Endodermal cell (in vitro differentiated cells): ENCODE results near the gene ADSL. TPM values are rescaled to one million over a fixed set of nuclear protein-coding genes. Genes with fewer than 3 reads are reported as not detected.

Source experiments
- DNase-seq: peaks from one replicate; pipeline ENCODE4 v3.0.0-alpha.2; 2017
- H3K27ac ChIP-seq: 2 replicates; pipeline ENCODE4 v1.5.1; 2013; ENCODE audit warnings: mild to moderate bottlenecking, low read depth, low read length, moderate library complexity
- H3K27me3 ChIP-seq: 2 replicates; pipeline ENCODE4 v1.6.1; 2013; ENCODE audit warnings: mild to moderate bottlenecking, low read length, moderate library complexity; ENCODE audit not compliant: insufficient read depth, control insufficient read depth, poor library complexity, severe bottlenecking
- H3K36me3 ChIP-seq: 2 replicates; pipeline ENCODE4 v1.7.0; 2013; ENCODE audit warnings: mild to moderate bottlenecking, low read length, moderate library complexity; ENCODE audit not compliant: control insufficient read depth, insufficient read depth
- H3K4me1 ChIP-seq: one replicate; pipeline ENCODE4 v1.7.0; 2013; ENCODE audit warnings: low read length; ENCODE audit not compliant: control insufficient read depth, insufficient read depth
- H3K4me3 ChIP-seq: 2 replicates; pipeline ENCODE4 v1.5.1; 2013; ENCODE audit warnings: mild to moderate bottlenecking, low read length, moderate library complexity
- H3K9ac ChIP-seq: 2 replicates; pipeline ENCODE4 v1.6.1; 2013; ENCODE audit warnings: mild to moderate bottlenecking, low read length, moderate library complexity; ENCODE audit not compliant: poor library complexity, severe bottlenecking; ENCODE audit errors: extremely low read depth
- H3K9me3 ChIP-seq: 2 replicates; pipeline ENCODE4 v1.6.1; 2013; ENCODE audit warnings: mild to moderate bottlenecking, low read length, moderate library complexity; ENCODE audit not compliant: control insufficient read depth
- H3K27ac Mint-ChIP-seq: 2 replicates; pipeline ENCODE4 v1.8.0; 2020; ENCODE audit warnings: mixed read lengths
- H3K27me3 Mint-ChIP-seq: 2 replicates; pipeline ENCODE4 v1.8.0; 2021; ENCODE audit warnings: mild to moderate bottlenecking, mixed read lengths; ENCODE audit not compliant: insufficient read depth
- H3K36me3 Mint-ChIP-seq: 2 replicates; pipeline ENCODE4 v1.8.0; 2020; ENCODE audit warnings: low read depth, mixed read lengths
- H3K4me1 Mint-ChIP-seq: 2 replicates; pipeline ENCODE4 v1.8.0; 2020; ENCODE audit warnings: mixed read lengths
- H3K4me3 Mint-ChIP-seq: 2 replicates; pipeline ENCODE4 v1.8.0; 2020; ENCODE audit warnings: mild to moderate bottlenecking, moderate library complexity, mixed read lengths
- H3K9me3 Mint-ChIP-seq: 2 replicates; pipeline ENCODE4 v1.8.0; 2020; ENCODE audit warnings: mild to moderate bottlenecking, mixed read lengths
- CTCF ChIP-seq: fragments of 200-600 bp; sonication (generic); conservative IDR thresholded peaks from 2 replicates; pipeline ENCODE4 v1.5.0; 2021; ENCODE audit warnings: antibody characterized with exemption, mild to moderate bottlenecking
- WGBS, 2 experiments: methylation state at CpG; one replicate each; pipeline versions ENCODE4 v1.1.5 to v1.1.7; 2013; ENCODE audit warnings: missing lambda C conversion rate in 2 of 2, mixed read lengths in 1 of 2; ENCODE audit not compliant: insufficient coverage in 1 of 2, insufficient read length in 1 of 2; 5-methylcytosine and 5-hydroxymethylcytosine counted together
- total RNA-seq, 2 donors: library from RNA; stranded (reverse); fragmentation: NEBNext Ultra II Directional in 1 of 2; extraction: Animal tissue kit (Norgen Biotek cat#: 25700) in 1 of 2; gene quantifications; 2 replicates in 1 of 2; 3 replicates in 1 of 2; pipeline ENCODE4 v1.2.1, GENCODE V29; 2021

The ADSL gene
- total RNA-seq, 2 donors from 2014 or later, result 107 to 118 TPM

- Mint-ChIP-seq H3K36me3 (peaks cover 39% of the 10 kb centered on the region), H3K27me3 (no peaks in the 10 kb centered on the region), H3K27ac (peak overlapping the region; percentile 20), H3K9me3 (no peaks in the 10 kb centered on the region), H3K4me1 (no peaks in the 10 kb centered on the region), H3K4me3 (no peak overlapping the region)
- 90 to 94% methylated on average over 2 to 3 of the region's 3 CpGs for WGBS, 2 experiments
- H3K27me3 ChIP-seq, result no peaks in the 10 kb centered on the region
- no peak overlapping the region for H3K4me3 ChIP-seq
- H3K36me3 ChIP-seq, result peaks cover 34% of the 10 kb centered on the region
- H3K27ac ChIP-seq, result no peak overlapping the region
- no peak for TF ChIP-seq CTCF
- no peak for DNase-seq
- H3K4me1 ChIP-seq, result no peaks in the 10 kb centered on the region
- no peak overlapping the region for H3K9ac ChIP-seq
- no peaks in the 10 kb centered on the region for H3K9me3 ChIP-seq
Observed at GRCh38 chr22:40414311-40414710, 68.0 kb downstream of the ADSL start.

GRCh38 chr22:40414838-40415505 is 68.7 kb downstream of the ADSL start:
- Histone ChIP-seq H3K4me3 (no peak overlapping the region), H3K27me3 (no peaks in the 10 kb centered on the region), H3K9ac (no peak overlapping the region), H3K27ac (no peak overlapping the region), H3K36me3 (peaks cover 38% of the 10 kb centered on the region), H3K9me3 (no peaks in the 10 kb centered on the region), H3K4me1 (no peaks in the 10 kb centered on the region)
- Mint-ChIP-seq H3K36me3 (peaks cover 46% of the 10 kb centered on the region), H3K4me3 (no peak overlapping the region), H3K4me1 (no peaks in the 10 kb centered on the region), H3K9me3 (no peaks in the 10 kb centered on the region), H3K27ac (peak overlapping the region; percentile 65), H3K27me3 (no peaks in the 10 kb centered on the region)
- TF ChIP-seq CTCF, result no peak
- WGBS, 2 experiments, result 94 to 100% methylated on average over 8 to 10 of the region's 10 CpGs
- no peak for DNase-seq

GRCh38 chr22:40415531-40416266 is 69.4 kb downstream of the ADSL start:
- Histone ChIP-seq H3K36me3 (peaks cover 37% of the 10 kb centered on the region), H3K27me3 (no peaks in the 10 kb centered on the region), H3K27ac (no peak overlapping the region), H3K4me1 (no peaks in the 10 kb centered on the region), H3K4me3 (no peak overlapping the region), H3K9ac (no peak overlapping the region), H3K9me3 (no peaks in the 10 kb centered on the region)
- no peak for TF ChIP-seq CTCF
- Mint-ChIP-seq H3K27me3 (no peaks in the 10 kb centered on the region), H3K27ac (peak overlapping the region; percentile 65), H3K4me1 (no peaks in the 10 kb centered on the region), H3K36me3 (peaks cover 48% of the 10 kb centered on the region), H3K9me3 (no peaks in the 10 kb centered on the region), H3K4me3 (no peak overlapping the region)
- WGBS, 2 experiments, result 95% methylated on average over 11 to 19 of the region's 19 CpGs
- DNase-seq, result no peak
